D341Med (cell line): ENCODE results near the gene PRND.
A peak's percentile ranks its signal among the peaks of the same experiment; 100 is the strongest.
"Not testable (repeated sequence)": the region's sequence is repeated elsewhere in the genome, so short reads cannot be mapped to it uniquely, and the experiment has no call there.

Experiments used
- DNase-seq: peaks from one replicate; pipeline ENCODE4 v3.0.0; 2012; ENCODE audit warnings: low spot score

The PRND gene

DNA sequence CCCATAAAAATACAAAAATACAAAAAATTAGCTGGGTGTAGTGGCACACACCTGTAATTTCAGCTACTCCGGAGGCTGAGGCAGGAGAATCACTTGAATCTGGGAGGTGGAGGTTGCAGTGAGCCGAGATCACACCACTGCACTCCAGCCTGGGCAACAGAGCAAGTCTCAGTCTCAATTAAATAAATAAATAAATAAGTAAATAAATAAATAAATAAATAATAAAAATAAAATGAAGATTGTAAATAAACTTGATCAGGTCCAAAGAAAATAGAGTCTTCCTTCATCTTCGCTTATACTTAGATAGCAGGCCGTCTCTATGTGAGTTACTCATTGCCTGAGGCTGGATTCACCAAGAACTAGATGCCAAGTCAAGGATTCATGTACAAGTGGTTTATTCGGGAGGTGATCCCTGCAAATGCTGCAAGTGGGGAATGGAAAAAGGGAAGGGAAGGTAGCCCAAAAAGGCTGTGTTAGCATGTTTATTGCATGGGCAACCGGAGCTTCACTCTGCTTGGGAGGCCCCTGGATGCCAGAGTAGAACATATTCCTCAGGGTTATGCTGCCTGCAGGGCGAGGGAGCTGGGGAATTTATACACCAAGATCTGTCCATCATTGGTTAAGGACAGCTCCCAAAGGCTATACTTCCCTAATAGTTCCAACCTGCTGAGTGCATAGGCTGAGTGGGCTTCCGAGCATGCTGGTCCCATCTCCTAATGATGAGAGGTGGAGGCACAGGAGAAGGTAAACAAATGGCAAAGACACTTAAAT lies 16.3 kb downstream of the PRND start:
- no peak for DNase-seq

DNA sequence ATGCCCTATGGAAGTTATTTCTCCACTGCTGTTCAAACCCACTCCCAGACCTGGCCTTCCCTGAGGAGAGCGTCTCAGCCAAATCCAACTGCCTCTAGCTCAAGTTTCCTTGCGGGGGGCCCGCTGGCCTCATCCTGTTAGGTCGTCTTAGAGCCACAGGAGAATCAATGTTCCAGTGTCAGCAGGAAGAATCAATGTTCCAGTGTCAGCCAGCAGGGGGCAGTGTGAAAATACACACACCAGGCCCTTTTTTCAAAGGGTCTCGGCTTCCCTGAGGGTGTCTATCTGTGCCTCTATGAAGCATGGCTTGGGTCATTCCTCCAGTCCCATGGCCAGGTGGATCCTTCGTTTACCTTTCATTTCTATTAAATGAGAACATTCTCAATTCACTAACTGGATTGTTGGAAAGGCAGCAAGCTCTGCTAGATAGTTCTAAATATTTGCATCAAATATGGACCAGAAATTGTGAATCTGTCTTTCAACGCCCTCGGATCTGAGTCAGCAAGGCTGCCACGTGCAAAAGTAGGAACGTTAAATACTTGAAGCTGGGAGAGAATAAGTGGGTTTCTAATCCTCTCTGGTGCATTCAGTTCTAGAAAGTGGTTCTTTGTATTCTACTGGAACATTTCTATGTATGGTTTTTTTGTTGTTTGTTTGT lies 19.2 kb downstream of the PRND start:
- peak; percentile 74 for DNase-seq

DNA sequence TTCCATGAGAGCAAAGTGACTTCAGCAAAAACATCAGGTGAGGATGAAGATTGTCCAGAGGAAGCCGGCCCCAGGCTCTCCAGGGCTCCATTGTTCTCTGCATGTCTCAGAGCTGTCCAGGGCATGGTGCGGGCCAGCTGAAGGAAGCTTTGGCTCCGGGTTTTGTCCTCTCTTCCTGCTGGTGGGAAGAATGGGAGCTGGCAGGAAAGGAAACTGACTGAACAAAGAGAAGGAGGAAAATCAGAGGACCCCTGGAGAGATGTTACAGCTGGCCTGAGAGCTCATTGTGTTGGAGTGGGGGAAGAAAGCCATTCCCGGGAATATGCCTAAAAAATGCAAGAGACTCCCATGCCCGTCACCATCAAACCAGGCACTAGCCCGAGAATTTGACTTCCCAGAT lies 27.1 kb downstream of the PRND start:
- no peak for DNase-seq

DNA sequence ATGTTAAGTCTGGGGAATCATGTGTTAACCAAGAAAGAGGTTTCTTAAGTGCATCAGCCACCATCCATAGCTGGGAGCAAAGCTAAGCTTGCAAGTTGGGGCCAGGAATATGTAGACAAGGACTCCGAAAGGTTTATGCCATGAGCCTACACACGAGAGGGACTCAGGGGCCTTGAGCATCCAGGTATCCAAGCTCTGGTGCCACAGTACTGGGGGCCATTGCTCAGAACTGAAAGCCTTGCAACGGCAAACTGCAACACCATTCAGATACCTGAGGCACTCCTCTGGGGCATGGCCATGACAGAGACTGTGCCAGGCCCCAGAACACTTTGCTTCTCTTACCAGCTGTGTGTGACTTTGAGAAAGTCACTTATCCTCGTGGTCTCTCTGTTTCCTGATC lies 27.6 kb downstream of the PRND start:
- no peak for DNase-seq

DNA sequence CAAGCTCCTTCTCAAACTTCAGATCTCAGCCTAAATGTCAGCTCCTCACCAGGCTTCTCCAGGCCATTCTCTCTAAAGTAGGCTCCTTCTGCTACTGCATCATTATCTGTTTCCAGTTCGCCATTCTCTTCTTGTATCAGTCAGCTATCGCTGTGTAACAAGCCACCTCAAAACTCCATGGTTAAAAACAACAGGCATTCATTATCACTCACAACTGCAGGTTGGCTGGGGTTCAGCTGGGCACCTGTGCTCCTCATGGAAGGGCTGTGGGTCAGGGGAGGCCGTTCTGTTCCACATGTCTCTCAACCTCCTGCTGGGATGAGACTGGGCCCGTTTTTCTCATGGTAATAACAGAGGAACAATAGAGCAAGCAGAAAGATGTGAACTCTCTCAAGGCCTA lies 28.7 kb downstream of the PRND start:
- DNase-seq = no peak

DNA sequence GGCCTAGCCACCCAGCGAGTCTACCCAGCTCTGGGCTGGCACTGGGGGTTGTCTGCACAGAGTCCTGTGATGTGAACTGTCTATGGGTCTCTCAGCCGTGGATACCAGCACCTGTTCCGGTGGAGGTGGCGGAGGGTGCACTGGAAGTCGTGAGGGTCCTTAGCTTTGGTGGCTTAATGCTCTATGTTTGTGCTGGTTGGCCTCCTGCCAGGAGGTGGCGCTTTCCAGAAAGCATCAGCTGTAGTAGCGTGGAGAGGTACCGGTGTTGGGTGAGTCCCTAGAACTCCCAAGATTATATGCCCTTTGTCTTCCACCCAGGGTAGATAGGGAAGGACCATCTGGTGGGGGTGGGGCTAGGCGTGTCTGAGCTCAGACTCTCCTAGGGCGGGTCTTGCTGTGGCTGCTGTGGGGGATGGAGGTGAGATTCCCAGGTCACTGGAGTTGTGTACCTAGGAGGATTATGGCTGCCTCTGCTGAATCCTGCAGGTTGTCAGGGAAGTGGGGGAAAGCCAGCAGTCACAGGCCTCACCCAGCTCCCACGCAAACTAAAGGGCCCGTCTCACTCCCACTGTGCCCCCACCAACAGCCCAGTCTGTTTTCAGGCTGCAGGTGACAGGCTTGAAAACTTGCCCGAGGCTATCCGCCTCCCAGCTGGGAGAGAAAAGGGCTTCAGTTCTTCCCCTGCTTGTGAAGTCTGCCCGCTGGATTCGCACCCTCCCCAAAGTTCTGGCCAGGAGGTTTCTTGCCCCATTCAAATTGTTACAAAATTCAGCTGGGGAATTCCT lies 37.6 kb downstream of the PRND start:
- DNase-seq = not testable (repeated sequence)

DNA sequence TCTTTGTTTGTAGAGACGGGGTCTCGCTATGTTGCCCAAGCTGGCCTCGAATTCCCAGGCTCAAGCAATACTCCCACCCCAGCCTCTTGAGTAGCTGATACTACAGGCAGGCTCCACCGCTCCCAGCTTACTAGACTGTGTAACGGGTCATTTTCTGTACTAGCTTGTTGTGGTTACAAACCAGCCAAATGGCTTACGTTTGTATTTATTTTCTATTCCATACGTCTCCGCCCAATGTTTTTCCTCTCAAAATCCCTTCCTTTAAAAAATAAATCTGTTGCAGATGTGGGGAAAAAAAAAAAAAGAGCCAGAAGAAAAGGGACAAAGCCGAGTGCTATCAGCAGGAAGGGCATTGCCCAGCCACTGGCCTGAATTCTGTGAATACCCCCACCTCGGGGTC lies 41.6 kb downstream of the PRND start:
- no peak for DNase-seq

DNA sequence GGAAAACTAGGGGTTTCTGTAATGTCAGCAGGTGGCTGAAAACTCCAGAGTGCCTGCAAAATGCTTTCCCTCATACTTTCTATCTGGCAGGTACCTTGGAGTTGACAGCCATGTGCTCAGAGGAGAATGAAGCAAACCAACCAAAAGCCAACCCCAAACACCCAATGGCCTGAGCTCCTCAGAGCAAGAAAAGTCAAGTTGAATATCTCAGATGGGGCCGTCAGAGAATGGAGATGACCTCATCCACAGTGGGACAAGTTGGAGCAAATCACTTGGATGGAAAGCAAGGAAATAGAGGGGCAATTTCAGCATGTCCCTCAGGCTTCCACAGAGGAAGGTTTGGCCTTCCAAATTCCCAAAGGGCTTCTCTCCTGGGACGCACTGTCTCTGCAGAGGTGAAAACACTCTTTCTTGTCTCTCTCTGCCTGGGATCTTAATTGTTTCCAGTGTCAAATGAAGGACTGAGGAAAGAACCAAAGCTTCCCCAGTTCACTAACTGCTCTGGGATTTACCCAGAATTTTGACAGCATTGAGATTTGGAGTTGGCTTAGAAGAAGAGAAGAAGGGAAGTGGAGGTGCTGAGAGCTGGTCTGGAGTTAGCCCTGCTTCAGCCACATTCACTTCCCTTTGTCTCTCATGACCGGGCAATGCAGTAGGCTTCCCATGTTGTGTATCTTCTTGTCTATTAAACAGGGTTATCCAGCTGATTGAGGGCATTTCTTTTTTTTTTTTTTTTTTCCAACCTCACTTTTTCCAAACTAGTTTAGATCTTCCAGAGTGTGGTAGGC lies 42.2 kb downstream of the PRND start:
- DNase-seq = no peak

DNA sequence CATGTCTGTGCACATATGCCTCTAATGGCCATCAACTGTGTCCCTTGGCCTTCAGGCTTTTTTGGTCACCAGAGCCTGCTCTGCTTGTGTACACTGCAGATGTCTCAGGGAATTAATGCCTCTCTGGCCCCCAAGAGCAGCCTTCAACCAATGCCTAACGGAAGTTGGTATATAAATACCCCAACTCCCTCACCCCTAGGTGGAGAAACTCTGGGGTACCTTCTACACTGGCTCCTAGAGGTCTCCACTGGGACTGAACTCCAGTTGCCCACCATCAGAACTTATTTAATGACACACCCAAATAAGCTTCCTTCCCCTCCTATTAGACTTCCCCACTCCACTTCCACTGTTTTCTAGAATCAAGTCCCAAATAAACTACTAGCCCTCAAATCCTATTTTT lies 43.1 kb downstream of the PRND start:
- no peak for DNase-seq

DNA sequence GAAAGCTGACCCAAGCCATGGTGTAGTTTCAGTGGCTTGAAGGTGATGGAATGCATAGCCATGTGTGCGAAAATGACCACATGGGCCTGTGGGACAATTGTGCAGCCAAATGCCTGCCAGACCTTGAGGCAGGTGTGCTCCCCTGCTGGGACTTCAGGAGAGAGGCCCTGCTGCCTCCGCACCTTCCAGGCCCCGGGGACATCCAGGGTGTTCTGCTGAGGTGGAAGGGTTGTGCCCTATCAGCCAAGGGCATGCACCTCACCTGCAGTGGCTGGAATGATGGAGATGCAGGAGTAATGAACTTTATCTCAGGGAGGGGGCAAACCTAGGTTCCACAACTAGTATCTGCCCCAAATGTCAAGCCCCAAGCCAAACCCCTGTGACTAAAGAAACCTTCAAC lies 44.0 kb downstream of the PRND start:
- DNase-seq = no peak

DNA sequence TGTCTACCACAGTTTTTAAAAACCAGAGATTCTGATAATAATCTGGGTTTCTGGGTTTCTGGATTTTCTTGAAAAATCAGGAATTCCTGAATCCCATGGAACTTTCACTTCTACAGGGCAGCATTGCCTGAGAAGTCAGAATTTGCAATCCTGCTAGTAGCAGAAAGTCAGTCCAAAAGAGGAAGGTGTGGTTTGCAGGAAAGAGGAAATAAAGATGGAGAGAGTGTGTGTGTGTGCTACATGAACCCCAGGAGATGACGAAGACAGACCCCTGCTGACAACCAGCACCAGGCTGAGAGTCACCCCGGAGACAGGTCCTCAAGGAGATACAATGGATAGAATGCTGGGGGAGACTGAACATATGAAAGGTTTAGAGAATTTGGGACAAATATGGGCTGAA lies 44.9 kb downstream of the PRND start:
- DNase-seq = no peak

DNA sequence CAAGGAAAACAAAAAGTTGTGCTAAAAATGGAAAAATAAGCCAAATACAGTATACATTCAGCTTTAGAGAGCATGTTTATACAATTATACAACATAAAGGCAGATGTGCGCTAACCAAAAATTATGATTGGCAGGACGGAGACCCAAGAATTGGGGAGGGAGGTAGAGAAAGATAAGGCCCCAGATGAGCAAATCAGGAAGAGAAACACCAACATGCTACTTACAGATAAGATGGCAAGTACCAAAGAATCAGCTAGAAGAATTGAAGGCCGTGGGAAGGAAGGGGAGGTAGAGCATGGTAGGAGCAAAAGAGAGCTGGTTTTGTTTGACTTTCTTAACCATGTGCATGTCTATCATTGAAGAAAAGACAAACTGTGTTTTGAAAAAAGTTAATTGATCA lies 45.4 kb downstream of the PRND start:
- no peak for DNase-seq

DNA sequence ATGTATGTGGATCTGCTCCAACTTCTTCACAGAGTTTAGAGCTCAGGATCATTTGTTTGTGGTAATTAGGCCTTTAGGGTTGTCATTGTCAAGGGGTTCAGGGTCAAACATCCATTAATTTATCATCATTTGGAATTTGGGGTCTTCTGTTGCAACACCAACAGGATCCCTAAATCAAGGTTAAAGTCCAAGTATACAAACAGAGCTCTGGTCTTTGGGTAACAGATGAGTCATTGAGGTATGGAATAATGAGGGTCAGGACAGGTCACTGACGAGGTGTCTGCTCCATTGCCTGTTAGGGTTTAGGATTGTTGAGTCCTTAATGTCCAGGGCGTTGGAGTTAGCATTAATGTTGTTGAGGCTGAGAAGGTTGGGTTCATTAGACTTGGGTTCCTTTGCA lies 47.6 kb downstream of the PRND start:
- no peak for DNase-seq

DNA sequence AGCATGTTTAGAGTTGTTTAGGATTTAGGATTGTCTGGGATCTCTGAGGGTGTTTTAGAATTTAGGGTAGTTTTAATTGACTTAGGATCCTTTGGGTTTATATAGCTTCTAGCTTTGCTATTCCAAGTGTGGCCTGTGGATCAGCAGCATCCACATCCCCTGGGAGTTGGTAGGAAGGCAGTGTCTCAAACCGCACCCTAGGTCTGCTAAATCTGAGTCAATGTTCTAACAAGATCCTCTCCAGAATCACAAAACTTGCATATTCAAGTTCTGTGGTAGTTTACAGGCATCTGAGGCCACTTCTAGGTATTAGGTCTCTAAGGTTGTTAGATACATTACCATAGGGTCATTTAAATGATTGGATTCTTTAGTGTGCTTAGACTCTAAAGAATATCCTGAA lies 48.3 kb downstream of the PRND start:
- no peak for DNase-seq

DNA sequence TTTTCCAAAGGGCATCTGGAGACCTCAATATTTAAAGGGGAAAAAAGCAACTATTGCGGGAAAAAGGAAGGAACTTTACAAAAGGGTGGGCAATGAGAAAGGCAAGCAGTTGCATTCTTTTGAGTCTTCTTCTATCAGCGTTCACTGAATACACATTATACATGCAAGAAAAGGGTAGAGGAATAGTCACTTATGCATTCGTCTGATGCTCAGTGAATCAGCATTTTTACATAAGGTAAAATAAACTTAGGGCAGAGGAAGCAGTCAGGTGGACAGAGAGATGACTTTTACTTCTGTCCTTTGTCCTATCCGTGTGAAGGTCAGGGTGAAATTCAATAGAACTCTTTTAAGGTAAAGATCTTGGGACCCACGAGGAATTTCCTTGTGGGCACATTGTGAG lies 49.3 kb downstream of the PRND start:
- no peak for DNase-seq

DNA sequence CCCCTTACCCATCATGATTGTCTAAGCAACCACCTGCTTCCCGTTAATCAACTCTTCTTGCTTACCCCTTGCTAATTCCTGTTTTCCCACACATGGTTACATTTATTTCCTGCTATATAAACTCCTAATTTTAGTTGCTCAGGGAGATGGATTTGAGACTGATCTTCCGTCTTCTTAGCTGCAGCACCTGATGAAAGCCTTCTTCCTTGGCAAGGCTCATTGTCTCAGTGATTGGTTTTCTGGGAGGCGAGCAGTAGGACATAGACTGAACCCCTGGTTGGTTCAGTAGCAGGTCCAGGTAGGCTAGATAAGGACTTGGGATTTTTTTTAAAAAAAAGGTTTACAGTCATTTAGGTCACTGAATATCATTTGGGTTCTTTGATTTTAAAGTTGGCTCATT lies 50.4 kb downstream of the PRND start:
- no peak for DNase-seq

DNA sequence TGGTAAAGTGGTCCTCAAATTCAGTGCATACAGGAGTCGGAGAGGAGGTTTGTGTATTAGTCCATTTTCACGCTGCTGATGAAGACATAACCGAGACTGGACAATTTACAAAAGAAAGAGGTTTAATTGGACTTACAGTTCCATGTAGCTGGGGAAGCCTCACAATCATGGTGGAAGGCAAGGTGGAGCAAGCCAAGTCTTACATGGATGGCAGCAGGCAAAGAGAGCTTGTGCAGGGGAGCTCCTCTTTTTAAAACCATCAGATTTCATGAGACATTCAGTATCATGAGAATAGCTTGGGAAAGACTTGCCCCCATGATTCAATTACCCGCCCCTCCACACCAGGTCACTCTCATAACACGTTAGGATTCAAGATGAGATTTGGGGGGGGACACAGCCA lies 51.3 kb downstream of the PRND start:
- not testable (repeated sequence) for DNase-seq

DNA sequence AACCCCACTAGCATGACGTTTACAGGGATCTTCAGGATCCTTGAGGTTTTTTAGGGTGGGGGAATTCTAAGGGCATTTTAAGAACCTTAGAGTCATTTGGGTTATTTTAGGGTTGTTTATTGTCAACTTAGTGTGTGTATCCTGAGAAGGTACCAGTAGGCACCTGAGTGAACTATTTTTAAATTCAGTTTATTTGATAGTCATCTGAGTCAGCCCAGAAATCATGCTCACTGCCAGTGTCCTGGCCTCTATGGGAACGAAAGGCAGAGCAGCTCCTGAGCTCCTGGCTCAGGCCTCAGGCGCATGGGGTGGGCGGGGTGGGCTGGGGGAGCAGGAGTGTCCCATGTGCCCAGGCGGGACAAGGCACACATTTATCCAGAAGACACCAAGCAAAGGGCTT lies 52.0 kb downstream of the PRND start:
- no peak for DNase-seq

DNA sequence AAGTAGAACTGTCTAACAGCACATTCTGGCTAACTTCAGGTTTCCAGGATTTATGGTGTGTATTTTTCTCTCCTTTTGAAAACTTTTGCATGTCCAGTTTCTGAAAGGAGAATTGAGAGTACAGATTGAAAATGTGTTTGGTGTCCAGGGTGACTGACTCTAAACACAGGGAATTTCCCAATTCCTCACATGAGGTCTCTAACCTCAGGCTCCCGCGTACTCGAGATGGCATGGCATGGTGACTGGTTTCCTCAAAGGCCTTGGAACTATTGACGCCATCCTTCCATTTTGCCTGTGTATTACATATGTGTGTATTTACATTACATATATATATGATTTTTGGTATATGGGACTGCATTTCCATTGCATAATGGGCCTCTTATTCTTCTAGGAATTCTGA lies 52.5 kb downstream of the PRND start:
- no peak for DNase-seq

DNA sequence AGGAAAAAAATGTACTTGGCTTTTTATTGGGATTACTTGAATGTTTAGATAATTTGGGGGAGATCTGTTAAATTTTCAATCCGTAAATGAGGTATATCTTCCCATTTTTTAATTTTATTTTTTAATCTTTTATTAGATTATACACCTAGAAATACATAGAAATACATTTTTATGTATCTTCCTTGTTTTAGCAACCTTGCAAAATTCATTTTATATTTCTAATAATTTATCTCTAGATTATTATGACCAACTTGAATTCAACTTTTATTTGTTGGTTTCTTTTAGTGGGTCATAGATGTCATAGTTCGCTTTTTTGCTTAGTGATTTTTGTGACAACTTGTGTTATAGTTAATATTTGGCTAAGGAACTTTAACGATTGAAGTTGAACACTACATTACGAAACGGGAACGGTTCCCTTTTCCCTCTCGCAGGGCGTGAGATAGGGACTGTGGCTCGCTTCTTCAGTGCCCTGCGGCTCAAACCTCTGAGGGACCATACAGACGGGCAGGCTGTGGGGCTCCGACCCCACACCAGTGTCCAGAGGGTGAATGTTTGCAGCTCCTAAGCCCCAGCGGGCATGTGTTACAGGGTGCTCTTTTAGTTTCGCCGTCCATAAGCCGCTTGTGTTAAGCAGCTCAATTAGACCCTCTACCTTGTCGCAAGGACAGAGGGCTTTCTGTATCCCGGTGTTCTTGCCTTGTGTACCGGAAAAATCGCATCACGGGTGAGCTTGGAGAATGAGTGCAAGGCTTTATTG lies 53.8 kb downstream of the PRND start:
- no peak for DNase-seq

DNA sequence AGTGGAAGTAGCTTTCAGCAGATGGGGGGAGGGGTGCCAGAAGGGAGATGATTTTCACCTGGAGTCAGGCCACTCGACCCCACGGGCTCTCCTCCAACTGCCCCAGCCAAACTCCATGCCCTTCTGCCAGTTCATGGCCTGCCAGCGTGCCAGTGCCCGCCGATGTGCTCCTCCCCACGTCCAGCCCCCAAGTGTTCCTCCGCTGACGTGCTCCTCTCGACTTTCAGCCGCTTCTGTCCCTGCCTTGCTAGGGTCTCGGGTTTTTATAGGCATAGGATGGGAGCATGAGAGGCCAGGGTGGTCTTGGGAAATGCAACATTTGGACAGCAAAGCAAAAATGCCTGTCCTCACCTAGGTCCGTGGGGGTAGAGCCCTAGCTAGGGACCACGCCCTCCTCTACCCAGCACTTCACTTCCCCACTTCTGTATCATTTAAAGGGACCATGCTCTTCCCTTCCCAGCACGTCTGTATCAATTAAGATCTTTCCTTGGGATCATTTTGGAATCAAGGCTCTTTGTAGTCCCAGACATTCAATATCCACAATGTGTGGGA lies 54.4 kb downstream of the PRND start:
- DNase-seq = no peak
